Kidney epithelial cell (primary cell): ENCODE results near the gene PSTPIP1. TPM values are rescaled to one million over a fixed set of nuclear protein-coding genes. Genes with fewer than 3 reads are reported as not detected.

Experiments used
- DNase-seq: peaks from one replicate; pipeline ENCODE4 v3.0.0-alpha.2; 2010; ENCODE audit warnings: low read depth
- H3K27me3 ChIP-seq: 2 replicates; pipeline ENCODE4 v1.6.0; 2011; ENCODE audit warnings: low read length; ENCODE audit not compliant: control insufficient read depth, insufficient read depth
- H3K36me3 ChIP-seq: 2 replicates; pipeline ENCODE4 v1.5.1; 2011; ENCODE audit warnings: low read length; ENCODE audit not compliant: control insufficient read depth, insufficient read depth
- H3K4me3 ChIP-seq: 2 replicates; pipeline ENCODE4 v1.5.1; 2011; ENCODE audit warnings: low read depth, mild to moderate bottlenecking, control low read depth, low read length
- CTCF ChIP-seq: IDR thresholded peaks from 2 replicates; pipeline ENCODE4 v1.5.1; 2011; ENCODE audit warnings: mild to moderate bottlenecking, moderate library complexity, low read length, control low read depth, inconsistent platforms; ENCODE audit not compliant: insufficient read depth, poor library complexity, severe bottlenecking
- total RNA-seq: library from RNA; depleted of rRNA; stranded (reverse); fragments of >200 nt; gene quantifications from 2 replicates; pipeline ENCODE4 v1.2.3, GENCODE V29; 2015

PSTPIP1 gene
- total RNA-seq, 1 donor from 2014 or later, result not detected

- DNase-seq, result no peak
- H3K36me3 ChIP-seq, result no peaks in the 10 kb centered on the region
- H3K4me3 ChIP-seq, result peak overlapping the region; percentile 74
- no peak for TF ChIP-seq CTCF
- H3K27me3 ChIP-seq, result peaks cover 2% of the 10 kb centered on the region
Observed at GRCh38 chr15:77069521-77070121, 74.7 kb downstream of the PSTPIP1 start.

GRCh38 chr15:77070180-77070494 lies 75.2 kb downstream of the PSTPIP1 start:
- Histone ChIP-seq H3K36me3 (no peaks in the 10 kb centered on the region), H3K27me3 (peaks cover 2% of the 10 kb centered on the region), H3K4me3 (peak overlapping the region; percentile 74)
- TF ChIP-seq CTCF, result no peak
- DNase-seq, result no peak

DNA sequence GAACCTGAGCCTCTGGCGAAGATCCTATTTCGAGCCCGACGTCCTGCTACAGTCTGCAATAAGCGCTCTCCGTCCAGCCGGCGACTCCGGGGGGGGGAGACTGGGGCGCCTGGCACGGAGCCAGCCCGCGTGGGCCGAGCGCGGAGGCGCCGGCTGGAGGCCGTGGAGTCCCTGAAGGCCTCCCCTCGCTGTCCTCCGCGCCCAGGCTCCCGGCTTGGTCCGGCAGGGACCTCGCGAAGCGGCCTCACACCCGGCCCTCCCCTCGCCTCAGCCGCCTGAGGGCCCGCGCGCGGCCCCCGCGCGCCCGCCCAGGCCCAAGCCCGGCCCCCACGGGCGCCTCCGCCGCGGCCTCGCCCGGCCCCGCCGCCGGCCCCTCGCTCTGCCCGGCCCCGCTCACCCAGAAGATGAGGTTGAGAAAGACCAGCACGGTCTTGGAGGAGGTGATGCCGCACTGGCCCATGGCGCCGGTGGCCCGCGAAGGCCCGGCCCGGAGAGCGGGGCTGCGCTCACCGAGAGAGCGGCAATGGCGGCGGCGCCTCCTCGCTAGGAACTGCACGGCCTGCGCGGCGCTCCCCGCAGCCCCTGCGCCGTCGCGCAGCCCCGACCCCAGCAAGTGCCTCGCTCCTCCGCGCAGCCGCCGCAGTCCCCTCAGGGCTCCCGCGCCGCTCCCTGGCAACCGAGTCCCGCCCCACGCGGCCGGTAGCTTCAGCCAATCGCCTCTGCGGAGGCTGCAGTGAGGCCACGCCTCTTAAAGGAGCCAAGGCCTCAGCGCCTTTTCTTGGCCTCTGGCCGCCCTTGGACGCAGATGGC lies 75.8 kb downstream of the PSTPIP1 start, which contains the start of gene TSPAN3:
Gene TSPAN3 (minus strand): TSS at position 615 of the 810 bp plus-strand sequence. CDS start 155 bp downstream, at position 460.
- no peaks in the 10 kb centered on the region for H3K36me3 ChIP-seq
- peak; percentile 54 for DNase-seq
- no peak for TF ChIP-seq CTCF
- peak within 1 kb of the TSS; percentile 74 for H3K4me3 ChIP-seq
- peaks cover 2% of the 10 kb centered on the region for H3K27me3 ChIP-seq

GRCh38 chr15:77071305-77072223 lies 76.6 kb downstream of the PSTPIP1 start:
- no peaks in the 10 kb centered on the region for H3K36me3 ChIP-seq
- TF ChIP-seq CTCF, result no peak
- H3K27me3 ChIP-seq, result peaks cover 2% of the 10 kb centered on the region
- H3K4me3 ChIP-seq, result no peak overlapping the region
- DNase-seq, result no peak

GRCh38 chr15:77074350-77074749 lies 79.4 kb downstream of the PSTPIP1 start:
- Histone ChIP-seq H3K4me3 (no peak overlapping the region), H3K27me3 (peaks cover 2% of the 10 kb centered on the region), H3K36me3 (no peaks in the 10 kb centered on the region)
- no peak for TF ChIP-seq CTCF
- DNase-seq, result no peak
